ENCODE measurements around the gene SYCP2.

Gene SYCP2

GRCh38 chr20:59942245-59942644 lies 8.8 kb upstream of the SYCP2 start:
- DNase-seq (ENCODE audit: low read depth in 2 of 2): no peak

- no peak for DNase-seq (ENCODE audit: low read depth in 2 of 2)
These were observed 7.5 kb upstream of the SYCP2 start for GRCh38 chr20:59940956-59941294.

GRCh38 chr20:59940129-59940955 lies 6.9 kb upstream of the SYCP2 start, which contains the start of the genes FAM217B and PPP1R3D:
TSS of gene FAM217B (plus strand) at chr20:59940389. CDS start at chr20:59943944, 3,555 bp downstream.
TSS of gene PPP1R3D (minus strand) at chr20:59940305. CDS start at chr20:59939931, 374 bp downstream.
- DNase-seq (ENCODE audit: low read depth in 2 of 2): peak; percentile 73 to 82

GRCh38 chr20:59939879-59940128 lies 6.4 kb upstream of the SYCP2 start:
- DNase-seq (ENCODE audit: low read depth in 2 of 2): no peak

GRCh38 chr20:59939052-59939878 lies 5.8 kb upstream of the SYCP2 start:
- no peak for DNase-seq (ENCODE audit: low read depth in 2 of 2)

- DNase-seq (ENCODE audit: low read depth in 2 of 2): no peak
These were observed 5.2 kb upstream of the SYCP2 start for GRCh38 chr20:59938696-59939051.

GRCh38 chr20:59938221-59938620 lies 4.8 kb upstream of the SYCP2 start:
- DNase-seq (ENCODE audit: low read depth in 2 of 2): no peak

GRCh38 chr20:59937150-59937549 lies 3.7 kb upstream of the SYCP2 start:
- no peak for DNase-seq (ENCODE audit: low read depth in 2 of 2)

GRCh38 chr20:59936409-59936808 lies 3.0 kb upstream of the SYCP2 start:
- no peak for DNase-seq (ENCODE audit: low read depth in 2 of 2)

GRCh38 chr20:59935457-59936185 lies 2.2 kb upstream of the SYCP2 start:
- no peak for DNase-seq (ENCODE audit: low read depth in 2 of 2)

- DNase-seq (ENCODE audit: low read depth in 2 of 2): peak; percentile 46 to 61
These were observed 580 bp upstream of the SYCP2 start for GRCh38 chr20:59933849-59934585.

- no peak for DNase-seq (ENCODE audit: low read depth in 2 of 2)
These were observed 681 bp downstream of the SYCP2 start for GRCh38 chr20:59932616-59933295.

GRCh38 chr20:59931511-59932312 lies 1.7 kb downstream of the SYCP2 start:
- no peak for DNase-seq (ENCODE audit: low read depth in 2 of 2)

GRCh38 chr20:59925899-59926298 lies 7.5 kb downstream of the SYCP2 start:
- no peak for DNase-seq (ENCODE audit: low read depth in 2 of 2)

GRCh38 chr20:59925359-59925758 lies 8.1 kb downstream of the SYCP2 start:
- DNase-seq (ENCODE audit: low read depth in 2 of 2): no peak

GRCh38 chr20:59923514-59923913 lies 9.9 kb downstream of the SYCP2 start:
- no peak for DNase-seq (ENCODE audit: low read depth in 2 of 2)

- no peak for DNase-seq (ENCODE audit: low read depth in 2 of 2)
These were observed 12.5 kb downstream of the SYCP2 start for GRCh38 chr20:59920944-59921343.

GRCh38 chr20:59912609-59913008 lies 20.8 kb downstream of the SYCP2 start:
- no peak for DNase-seq (ENCODE audit: low read depth in 2 of 2)

GRCh38 chr20:59911041-59911440 lies 22.4 kb downstream of the SYCP2 start:
- DNase-seq (ENCODE audit: low read depth in 2 of 2): no peak

GRCh38 chr20:59908855-59909254 lies 24.6 kb downstream of the SYCP2 start:
- no peak for DNase-seq (ENCODE audit: low read depth in 2 of 2)

All from stimulated activated CD8-positive, alpha-beta memory T cell treated with anti-CD3 and anti-CD28 coated beads, Interleukin-7, amount 100 ng/mL, for 1 hour (primary cell).